GM21423 (cell line): ENCODE data around the gene HNRNPH2.

Source experiments
- ATAC-seq: cut with Tn5 transposase; IDR thresholded peaks from one replicate; pipeline ENCODE4 v1.9.1; 2021; ENCODE audit warnings: mild to moderate bottlenecking, moderate library complexity; ENCODE audit not compliant: unreplicated experiment

HNRNPH2 gene

GRCh38 chrX:101407748-101408531, at the start of gene HNRNPH2, which contains the start of gene GLA:
HNRNPH2 (plus strand) TSS chrX:101408222; CDS start chrX:101411989, 3,767 bp downstream.
GLA (minus strand) TSS chrX:101407925; CDS start chrX:101407903, 22 bp downstream.
- ATAC-seq, result peak; percentile 93

GRCh38 chrX:101359966-101360365, 48.1 kb upstream of the HNRNPH2 start:
- no peak for ATAC-seq

GRCh38 chrX:101360390-101360789, 47.6 kb upstream of the HNRNPH2 start:
- ATAC-seq, result no peak

GRCh38 chrX:101362116-101362515, 45.9 kb upstream of the HNRNPH2 start:
- no peak for ATAC-seq

- no peak for ATAC-seq
Observed at GRCh38 chrX:101362757-101363156, 45.3 kb upstream of the HNRNPH2 start.

GRCh38 chrX:101365301-101365795, 42.7 kb upstream of the HNRNPH2 start:
- ATAC-seq, result no peak

- no peak for ATAC-seq
Observed at GRCh38 chrX:101368800-101369199, 39.2 kb upstream of the HNRNPH2 start.

GRCh38 chrX:101369687-101370086, 38.3 kb upstream of the HNRNPH2 start:
- no peak for ATAC-seq

- ATAC-seq, result peak; percentile 69
Observed at GRCh38 chrX:101370888-101371504, 37.0 kb upstream of the HNRNPH2 start.

- ATAC-seq, result no peak
Observed at GRCh38 chrX:101377547-101377946, 30.5 kb upstream of the HNRNPH2 start.

- peak; percentile 76 for ATAC-seq
Observed at GRCh38 chrX:101383679-101384205, 24.3 kb upstream of the HNRNPH2 start.

- no peak for ATAC-seq
Observed at GRCh38 chrX:101385026-101385684, 22.9 kb upstream of the HNRNPH2 start.

- peak; percentile 58 for ATAC-seq
Observed at GRCh38 chrX:101385795-101386541, 22.1 kb upstream of the HNRNPH2 start, which contains the start of gene BTK. BTK (minus strand) TSS chrX:101386191; CDS start chrX:101375284, 10,907 bp downstream.

GRCh38 chrX:101386542-101386885, 21.5 kb upstream of the HNRNPH2 start:
- ATAC-seq, result no peak

GRCh38 chrX:101388604-101389003, 19.4 kb upstream of the HNRNPH2 start:
- ATAC-seq, result no peak

- ATAC-seq, result peak; percentile 82
Observed at GRCh38 chrX:101390664-101391525, 17.1 kb upstream of the HNRNPH2 start, which contains the start of gene RPL36A. RPL36A (plus strand) TSS chrX:101391011; CDS start chrX:101391044, 33 bp downstream.

- ATAC-seq, result no peak
Observed at GRCh38 chrX:101391831-101392230, 16.2 kb upstream of the HNRNPH2 start.

GRCh38 chrX:101393530-101394305, 14.3 kb upstream of the HNRNPH2 start:
- ATAC-seq, result no peak

- ATAC-seq, result no peak
Observed at GRCh38 chrX:101394372-101394771, 13.7 kb upstream of the HNRNPH2 start.
